Glutamatergic neuron (in vitro differentiated cells): ENCODE measurements around the gene IGSF9. TPM values are rescaled to one million over a fixed set of nuclear protein-coding genes. Genes with fewer than 3 reads are reported as not detected.

ENCODE experiments used
- DNase-seq: peaks from one replicate; pipeline ENCODE4 v3.0.0; 2022
- H3K27ac Mint-ChIP-seq: one replicate; pipeline ENCODE4 v1.8.0; 2020; ENCODE audit warnings: mild to moderate bottlenecking, mixed read lengths, inconsistent platforms; ENCODE audit not compliant: unreplicated experiment
- H3K27me3 Mint-ChIP-seq: one replicate; pipeline ENCODE4 v1.8.0; 2020; ENCODE audit warnings: mild to moderate bottlenecking, moderate library complexity, mixed read lengths, inconsistent platforms; ENCODE audit not compliant: unreplicated experiment
- H3K36me3 Mint-ChIP-seq: one replicate; pipeline ENCODE4 v1.8.0; 2020; ENCODE audit warnings: mild to moderate bottlenecking, mixed read lengths, inconsistent platforms; ENCODE audit not compliant: unreplicated experiment
- H3K4me1 Mint-ChIP-seq: one replicate; pipeline ENCODE4 v1.8.0; 2020; ENCODE audit warnings: mild to moderate bottlenecking, low read depth, mixed read lengths, inconsistent platforms; ENCODE audit not compliant: unreplicated experiment
- H3K4me3 Mint-ChIP-seq: one replicate; pipeline ENCODE4 v1.8.0; 2020; ENCODE audit warnings: mild to moderate bottlenecking, mixed read lengths, inconsistent platforms; ENCODE audit not compliant: unreplicated experiment
- H3K9me3 Mint-ChIP-seq: one replicate; pipeline ENCODE4 v1.8.0; 2020; ENCODE audit warnings: mild to moderate bottlenecking, moderate library complexity, mixed read lengths, inconsistent platforms; ENCODE audit not compliant: unreplicated experiment
- CTCF ChIP-seq: fragments of 200-600 bp; sonication (generic); IDR thresholded peaks from one replicate; pipeline ENCODE4 v1.5.0; 2021; ENCODE audit not compliant: partially characterized antibody, unreplicated experiment
- total RNA-seq: library from RNA; stranded (reverse); fragmentation: NEBNext Ultra II Directional; extraction: Animal tissue kit (Norgen Biotek cat#: 25700); gene quantifications from one replicate; pipeline ENCODE4 v1.2.1, GENCODE V29; 2021; ENCODE audit not compliant: unreplicated experiment

The IGSF9 gene
- total RNA-seq, 1 donor from 2014 or later, result 23.4 TPM

- Mint-ChIP-seq H3K4me3 (no peak overlapping the region), H3K4me1 (no peaks in the 10 kb centered on the region), H3K27ac (no peak overlapping the region), H3K36me3 (no peaks in the 10 kb centered on the region), H3K9me3 (peaks cover 9% of the 10 kb centered on the region), H3K27me3 (peaks cover 10% of the 10 kb centered on the region)
- DNase-seq, result no peak
- TF ChIP-seq CTCF, result no peak
These were observed 5.6 kb upstream of the IGSF9 start for GRCh38 chr1:159951016-159951415.

- Mint-ChIP-seq H3K27me3 (peaks cover 14% of the 10 kb centered on the region), H3K4me3 (no peak overlapping the region), H3K36me3 (no peaks in the 10 kb centered on the region), H3K27ac (no peak overlapping the region), H3K4me1 (no peaks in the 10 kb centered on the region), H3K9me3 (peaks cover 9% of the 10 kb centered on the region)
- no peak for DNase-seq
- TF ChIP-seq CTCF, result no peak
These were observed 4.6 kb upstream of the IGSF9 start for GRCh38 chr1:159949981-159950381.

- H3K36me3 Mint-ChIP-seq, result no peaks in the 10 kb centered on the region
- no peak for TF ChIP-seq CTCF
- no peak for DNase-seq
- peaks cover 9% of the 10 kb centered on the region for H3K9me3 Mint-ChIP-seq
- H3K4me1 Mint-ChIP-seq, result peaks cover 4% of the 10 kb centered on the region
- H3K27ac Mint-ChIP-seq, result peak overlapping the region; percentile 5
- H3K4me3 Mint-ChIP-seq, result no peak overlapping the region
- H3K27me3 Mint-ChIP-seq, result peaks cover 16% of the 10 kb centered on the region
These were observed 3.7 kb upstream of the IGSF9 start for GRCh38 chr1:159949123-159949522.

GRCh38 chr1:159947942-159948341, 2.5 kb upstream of the IGSF9 start:
- no peak for DNase-seq
- peaks cover 6% of the 10 kb centered on the region for H3K4me1 Mint-ChIP-seq
- peaks cover 6% of the 10 kb centered on the region for H3K9me3 Mint-ChIP-seq
- peaks cover 17% of the 10 kb centered on the region for H3K27me3 Mint-ChIP-seq
- no peaks in the 10 kb centered on the region for H3K36me3 Mint-ChIP-seq
- H3K4me3 Mint-ChIP-seq, result no peak overlapping the region
- no peak for TF ChIP-seq CTCF
- H3K27ac Mint-ChIP-seq, result no peak overlapping the region

GRCh38 chr1:159946242-159947187, 1.1 kb upstream of the IGSF9 start:
- peaks cover 3% of the 10 kb centered on the region for H3K9me3 Mint-ChIP-seq
- H3K27ac Mint-ChIP-seq, result no peak overlapping the region
- peak overlapping the region; percentile 91 for H3K4me3 Mint-ChIP-seq
- no peaks in the 10 kb centered on the region for H3K36me3 Mint-ChIP-seq
- H3K4me1 Mint-ChIP-seq, result peaks cover 14% of the 10 kb centered on the region
- peaks cover 16% of the 10 kb centered on the region for H3K27me3 Mint-ChIP-seq
- DNase-seq, result no peak
- TF ChIP-seq CTCF, result no peak
